Sigmoid colon (tissue), 7 donors: ENCODE results near the gene GAN. TPM values are rescaled to one million over a fixed set of nuclear protein-coding genes. Genes with fewer than 3 reads are reported as not detected.
A peak's percentile ranks its signal among the peaks of the same experiment; 100 is the strongest.

Experiments used
- DNase-seq: peaks from one replicate; pipeline ENCODE4 v3.0.0-alpha.2; 2019
- H3K27ac ChIP-seq, 4 donors: fragments of 200-600 bp; sonication (generic); one replicate each; pipeline ENCODE4 v1.5.1; 2016 to 2019; ENCODE audit warnings: mild to moderate bottlenecking in 1 of 4
- H3K27me3 ChIP-seq, 3 donors: fragments of 200-600 bp; sonication (generic); one replicate each; pipeline ENCODE4 v1.5.1; 2019; ENCODE audit warnings: mild to moderate bottlenecking in 1 of 3
- H3K36me3 ChIP-seq, 4 donors: fragments of 200-600 bp; sonication (generic); one replicate each; pipeline ENCODE4 v1.5.1; 2016 to 2019
- H3K4me1 ChIP-seq, 4 donors: fragments of 200-600 bp; sonication (generic); one replicate each; pipeline ENCODE4 v1.5.1; 2017 to 2019
- H3K4me3 ChIP-seq, 4 donors: fragments of 200-600 bp; sonication (generic); one replicate each; pipeline ENCODE4 v1.5.1; 2017 to 2019; ENCODE audit warnings: mild to moderate bottlenecking in 2 of 4, moderate library complexity in 1 of 4
- H3K9me3 ChIP-seq, 4 donors: fragments of 200-600 bp in 3 of 4; sonication (generic) in 3 of 4; one replicate each; pipeline versions ENCODE4 v1.5.1 to v1.6.1; 2013 to 2019
- EP300 ChIP-seq, 4 donors: sonication (generic); formaldehyde crosslinking; IDR thresholded peaks; one replicate each; pipeline ENCODE4 v1.6.1; 2017; ENCODE audit warnings: antibody characterized with exemption in 4 of 4
- POLR2A ChIP-seq, 2 donors: fragments of 450-650 bp; IDR thresholded peaks; one replicate each; pipeline ENCODE4 v1.6.1; 2016; ENCODE audit warnings: antibody characterized with exemption in 2 of 2, mild to moderate bottlenecking in 2 of 2, moderate library complexity in 2 of 2
- POLR2AphosphoS5 ChIP-seq, 4 donors: sonication (generic); formaldehyde crosslinking; IDR thresholded peaks; one replicate each; pipeline ENCODE4 v1.6.1; 2017; ENCODE audit warnings: antibody characterized with exemption in 4 of 4
- WGBS, 2 donors: extraction: QIAGEN DNeasy Blood & Tissue Kit; methylation state at CpG; one replicate each; pipeline ENCODE4 v1.1.7; 2013; 5-methylcytosine and 5-hydroxymethylcytosine counted together
- intact Hi-C: fragments of 100-400 bp; cut with DNase I; formaldehyde crosslinking; loops from one replicate; pipeline ENCODE4 v1.15.1; 2023
- polyA plus RNA-seq, 3 donors: library from polyadenylated mRNA; stranded (reverse); fragments of 200-250 nt; gene quantifications; one replicate each; pipeline ENCODE4 v1.2.3, GENCODE V29; 2013
- total RNA-seq, 4 donors: library from RNA; depleted of rRNA; stranded (reverse); fragments of >200 nt; gene quantifications; one replicate each; pipeline ENCODE4 v1.1.0, GENCODE V29; 2016
- TF ChIP-seq, protein P1 (sequence below), 4 experiments: fragments of 450-650 bp in 3 of 4; fragments of 200-600 bp in 1 of 4; IDR thresholded peaks; one replicate each; pipeline ENCODE4 v1.5.1; 2016 to 2019; ENCODE audit warnings: antibody characterized with exemption in 4 of 4, mild to moderate bottlenecking in 3 of 4, moderate library complexity in 2 of 4
- donor health status: healthy with polysubstance abuse.
- donor health status: Bipolar disorder and iron deficiency.
- donor health status: healthy.

GAN gene
- total and polyA plus RNA-seq, 7 donors = 1.2 to 14.7 (median 9.1) TPM

DNA sequence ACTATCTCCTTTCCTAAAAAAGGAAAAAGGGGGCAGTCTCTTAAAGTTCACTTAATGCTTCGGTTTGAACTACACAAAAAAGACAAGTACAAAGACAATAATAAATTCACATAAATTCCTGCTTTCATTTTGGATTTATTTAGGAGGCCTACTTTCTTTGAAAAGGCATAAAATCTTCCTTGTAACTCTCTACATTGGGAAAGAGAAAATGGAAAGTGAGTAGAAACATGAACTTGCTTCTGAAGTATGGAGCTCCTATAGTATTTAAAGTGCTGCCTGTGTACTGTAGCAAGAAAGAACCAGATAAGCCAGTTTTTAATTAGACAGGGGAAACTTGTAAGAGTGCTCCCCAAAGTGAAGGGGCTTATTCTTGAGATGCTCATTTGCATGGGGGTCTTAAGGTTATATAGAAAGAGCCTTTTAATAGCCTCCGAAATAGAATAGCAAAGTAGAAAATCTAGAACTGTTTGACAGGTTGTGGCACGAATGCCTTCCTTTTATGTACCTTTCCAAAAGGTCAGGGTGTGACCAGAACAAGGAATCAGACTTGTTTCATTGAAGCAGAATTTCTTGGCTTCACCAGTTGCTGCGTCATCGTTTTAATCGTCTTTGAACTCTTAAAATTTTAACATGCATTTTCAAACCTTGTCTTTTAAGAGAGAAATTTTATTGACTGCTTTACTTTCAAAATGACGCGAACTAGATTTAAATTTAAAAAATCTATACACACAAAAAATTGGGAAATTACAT is 12.9 kb downstream of the GAN start:
- no peak for DNase-seq
- TF ChIP-seq EP300 (IDR thresholded peaks at IDR 0.05) = no peak
- no peak for TF ChIP-seq POLR2AphosphoS5 (IDR thresholded peaks at IDR 0.05)
- no peak for TF ChIP-seq POLR2A (IDR thresholded peaks at IDR 0.05)
- TF ChIP-seq, protein P1, sequence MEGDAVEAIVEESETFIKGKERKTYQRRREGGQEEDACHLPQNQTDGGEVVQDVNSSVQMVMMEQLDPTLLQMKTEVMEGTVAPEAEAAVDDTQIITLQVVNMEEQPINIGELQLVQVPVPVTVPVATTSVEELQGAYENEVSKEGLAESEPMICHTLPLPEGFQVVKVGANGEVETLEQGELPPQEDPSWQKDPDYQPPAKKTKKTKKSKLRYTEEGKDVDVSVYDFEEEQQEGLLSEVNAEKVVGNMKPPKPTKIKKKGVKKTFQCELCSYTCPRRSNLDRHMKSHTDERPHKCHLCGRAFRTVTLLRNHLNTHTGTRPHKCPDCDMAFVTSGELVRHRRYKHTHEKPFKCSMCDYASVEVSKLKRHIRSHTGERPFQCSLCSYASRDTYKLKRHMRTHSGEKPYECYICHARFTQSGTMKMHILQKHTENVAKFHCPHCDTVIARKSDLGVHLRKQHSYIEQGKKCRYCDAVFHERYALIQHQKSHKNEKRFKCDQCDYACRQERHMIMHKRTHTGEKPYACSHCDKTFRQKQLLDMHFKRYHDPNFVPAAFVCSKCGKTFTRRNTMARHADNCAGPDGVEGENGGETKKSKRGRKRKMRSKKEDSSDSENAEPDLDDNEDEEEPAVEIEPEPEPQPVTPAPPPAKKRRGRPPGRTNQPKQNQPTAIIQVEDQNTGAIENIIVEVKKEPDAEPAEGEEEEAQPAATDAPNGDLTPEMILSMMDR (IDR thresholded peaks at IDR 0.05) = no peak
- no peak overlapping the region for H3K4me3 ChIP-seq
- no peaks in the 10 kb centered on the region for H3K9me3 ChIP-seq
- no peaks in the 10 kb centered on the region for H3K36me3 ChIP-seq
- intact Hi-C loops = no loop called here
- peak overlapping the region in 2 of 4 donors; percentile 14 to 39 for H3K27ac ChIP-seq
- peaks cover 0 to 43% (median 32%) of the 10 kb centered on the region in 4 donors for H3K4me1 ChIP-seq
- no peaks in the 10 kb centered on the region for H3K27me3 ChIP-seq
- 43 to 76% methylated on average over 8 of the region's 8 CpGs for WGBS, 2 donors

DNA sequence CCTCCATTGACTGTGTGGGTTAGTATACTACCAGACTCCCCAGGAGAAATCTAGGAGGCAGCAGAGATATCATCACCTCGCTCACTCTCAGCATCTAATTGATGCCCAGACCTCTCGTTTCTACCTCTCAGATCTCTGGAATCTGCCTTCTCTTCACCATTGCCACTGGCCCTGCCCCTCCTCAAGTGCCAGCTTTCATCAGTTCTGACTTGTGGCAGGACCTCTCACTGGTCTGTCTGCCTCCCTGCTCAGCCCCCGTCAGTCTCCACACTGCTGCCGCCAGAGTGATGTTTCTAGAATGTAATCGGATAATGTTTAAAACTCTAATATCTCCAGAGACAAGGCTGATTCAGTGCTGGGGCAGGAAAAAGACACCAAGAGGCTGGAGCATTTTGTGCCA is 15.2 kb downstream of the GAN start:
- H3K36me3 ChIP-seq = no peaks in the 10 kb centered on the region
- TF ChIP-seq EP300 (IDR thresholded peaks at IDR 0.05) (no peak), POLR2AphosphoS5 (IDR thresholded peaks at IDR 0.05) (no peak), POLR2A (IDR thresholded peaks at IDR 0.05) (no peak)
- TF ChIP-seq, protein P1 (IDR thresholded peaks at IDR 0.05) = no peak
- peaks cover 0 to 36% (median 28%) of the 10 kb centered on the region in 4 donors for H3K4me1 ChIP-seq
- no peak overlapping the region for H3K4me3 ChIP-seq
- no peak for DNase-seq
- H3K9me3 ChIP-seq = no peaks in the 10 kb centered on the region
- H3K27ac ChIP-seq = no peak overlapping the region
- H3K27me3 ChIP-seq = no peaks in the 10 kb centered on the region
- intact Hi-C loops = no loop called here
- 87 to 93% methylated on average over 5 of the region's 5 CpGs for WGBS, 2 donors

GRCh38 chr16:81333356-81333755 is 18.6 kb downstream of the GAN start:
- no peaks in the 10 kb centered on the region for H3K36me3 ChIP-seq
- no peak overlapping the region for H3K27ac ChIP-seq
- intact Hi-C loops = no loop called here
- 96 to 98% methylated on average over 3 of the region's 3 CpGs for WGBS, 2 donors
- no peak for DNase-seq
- no peak for TF ChIP-seq EP300 (IDR thresholded peaks at IDR 0.05)
- TF ChIP-seq POLR2A (IDR thresholded peaks at IDR 0.05) = no peak
- no peak for TF ChIP-seq POLR2AphosphoS5 (IDR thresholded peaks at IDR 0.05)
- TF ChIP-seq, protein P1 (IDR thresholded peaks at IDR 0.05) = no peak
- H3K27me3 ChIP-seq = no peaks in the 10 kb centered on the region
- peaks cover 0 to 20% (median 15%) of the 10 kb centered on the region in 4 donors for H3K4me1 ChIP-seq
- no peaks in the 10 kb centered on the region for H3K9me3 ChIP-seq
- no peak overlapping the region for H3K4me3 ChIP-seq

GRCh38 chr16:81335669-81336068 is 20.9 kb downstream of the GAN start:
- Histone ChIP-seq H3K9me3 (no peaks in the 10 kb centered on the region), H3K27me3 (no peaks in the 10 kb centered on the region), H3K36me3 (no peaks in the 10 kb centered on the region), H3K27ac (no peak overlapping the region), H3K4me1 (no peaks in the 10 kb centered on the region), H3K4me3 (no peak overlapping the region)
- 90 to 93% methylated on average over 6 of the region's 6 CpGs for WGBS, 2 donors
- TF ChIP-seq POLR2A (IDR thresholded peaks at IDR 0.05) (no peak), EP300 (IDR thresholded peaks at IDR 0.05) (no peak), POLR2AphosphoS5 (IDR thresholded peaks at IDR 0.05) (no peak)
- TF ChIP-seq, protein P1 (IDR thresholded peaks at IDR 0.05) = no peak
- intact Hi-C loops = no loop called here
- DNase-seq = no peak
